Stimulated activated CD4-positive, alpha-beta T cell treated with anti-CD3 and anti-CD28 coated beads, Interleukin-15, amount 100 ng/mL, for 1 hour (primary cell): ENCODE data around the gene SEBOX.
"Not testable (repeated sequence)": the region's sequence is repeated elsewhere in the genome, so short reads cannot be mapped to it uniquely, and the experiment has no call there.

Source experiments
- DNase-seq, 2 donors: peaks; one replicate each; pipeline ENCODE4 v3.0.0-alpha.2; 2020; ENCODE audit warnings: low read depth in 1 of 2, low spot score in 1 of 2

The SEBOX gene

DNA sequence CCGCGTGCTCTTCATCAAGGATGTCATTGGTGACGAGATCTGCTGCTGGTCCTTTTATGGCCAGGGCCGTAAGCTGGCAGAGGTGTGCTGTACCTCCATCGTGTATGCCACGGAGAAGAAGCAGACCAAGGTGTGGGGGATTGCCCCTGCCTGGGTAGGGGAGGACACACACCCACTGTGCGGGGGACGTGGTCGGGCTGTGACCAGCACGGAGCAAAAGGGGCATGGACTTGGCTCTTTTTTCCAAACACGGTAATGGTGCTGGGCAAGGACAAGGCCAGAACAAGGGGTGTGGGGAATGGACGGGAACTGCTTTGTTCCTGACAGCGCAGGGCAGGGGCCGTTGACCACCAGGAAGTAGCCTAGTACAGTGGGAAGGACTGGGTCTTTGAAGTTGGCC lies 22.7 kb downstream of the SEBOX start:
- DNase-seq: no peak

GRCh38 chr17:28341516-28341915 lies 23.5 kb downstream of the SEBOX start:
- DNase-seq: no peak

DNA sequence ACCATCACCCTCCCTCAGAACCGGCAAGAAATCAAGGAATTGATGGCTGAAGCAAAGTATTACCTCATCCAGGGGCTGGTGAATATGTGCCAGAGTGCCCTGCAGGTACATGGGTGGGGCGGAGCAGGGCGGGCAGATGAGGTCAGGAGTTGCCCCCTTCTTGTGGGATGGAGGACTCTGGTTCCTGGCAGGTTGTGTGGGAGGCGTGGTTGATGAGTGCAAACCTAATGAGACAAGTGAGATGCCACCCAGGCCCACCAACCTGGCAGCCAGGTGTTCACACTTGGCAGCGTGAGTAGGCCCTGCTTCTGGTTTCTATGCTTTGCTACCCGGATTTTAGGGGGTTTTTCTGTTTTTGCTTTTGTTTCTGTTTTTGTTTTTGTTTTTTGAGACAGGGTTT lies 24.6 kb downstream of the SEBOX start:
- no peak for DNase-seq

DNA sequence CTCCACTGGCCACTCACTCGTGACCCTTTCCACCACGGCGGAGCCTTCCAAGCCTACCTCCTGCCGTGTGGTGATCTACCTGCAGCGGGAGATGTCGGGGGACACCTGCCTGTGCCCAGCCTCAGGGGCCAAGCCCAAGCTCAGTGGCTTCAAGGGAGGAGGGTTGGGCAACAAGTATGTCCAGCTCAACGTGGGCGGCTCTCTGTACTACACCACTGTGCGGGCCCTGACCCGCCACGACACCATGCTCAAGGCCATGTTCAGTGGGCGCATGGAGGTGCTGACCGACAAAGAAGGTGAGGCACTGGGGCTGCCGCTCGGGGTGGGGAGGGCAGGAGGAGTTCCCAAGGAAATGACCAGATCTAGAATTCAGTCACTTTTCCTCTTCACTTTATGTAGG lies 25.6 kb downstream of the SEBOX start:
- no peak for DNase-seq

DNA sequence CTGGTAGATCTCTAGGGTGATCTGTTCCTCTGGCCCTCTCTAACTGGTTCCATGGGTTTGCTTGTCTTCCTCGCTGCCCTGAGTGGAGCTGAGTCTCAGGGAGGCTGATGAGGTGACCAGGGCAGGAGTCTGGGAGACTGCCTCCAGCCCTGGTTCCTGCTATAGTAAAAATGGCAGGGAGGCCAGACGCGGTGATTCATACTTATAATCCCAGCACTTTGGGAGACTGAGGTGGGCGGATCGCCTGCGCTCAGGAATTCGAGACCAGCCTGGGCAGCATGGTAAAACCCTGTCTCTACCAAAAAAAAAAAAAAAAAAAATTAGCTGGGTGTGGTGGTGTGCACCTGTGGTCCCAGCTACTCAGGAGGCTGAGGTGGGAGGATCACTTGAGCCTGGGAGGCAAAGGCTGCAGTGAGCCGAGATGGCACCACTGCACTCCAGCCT lies 26.2 kb downstream of the SEBOX start:
- not testable (repeated sequence) for DNase-seq

GRCh38 chr17:28338056-28338768 lies 26.8 kb downstream of the SEBOX start:
- DNase-seq: no peak

GRCh38 chr17:28335959-28336871 lies 28.8 kb downstream of the SEBOX start:
- no peak for DNase-seq

DNA sequence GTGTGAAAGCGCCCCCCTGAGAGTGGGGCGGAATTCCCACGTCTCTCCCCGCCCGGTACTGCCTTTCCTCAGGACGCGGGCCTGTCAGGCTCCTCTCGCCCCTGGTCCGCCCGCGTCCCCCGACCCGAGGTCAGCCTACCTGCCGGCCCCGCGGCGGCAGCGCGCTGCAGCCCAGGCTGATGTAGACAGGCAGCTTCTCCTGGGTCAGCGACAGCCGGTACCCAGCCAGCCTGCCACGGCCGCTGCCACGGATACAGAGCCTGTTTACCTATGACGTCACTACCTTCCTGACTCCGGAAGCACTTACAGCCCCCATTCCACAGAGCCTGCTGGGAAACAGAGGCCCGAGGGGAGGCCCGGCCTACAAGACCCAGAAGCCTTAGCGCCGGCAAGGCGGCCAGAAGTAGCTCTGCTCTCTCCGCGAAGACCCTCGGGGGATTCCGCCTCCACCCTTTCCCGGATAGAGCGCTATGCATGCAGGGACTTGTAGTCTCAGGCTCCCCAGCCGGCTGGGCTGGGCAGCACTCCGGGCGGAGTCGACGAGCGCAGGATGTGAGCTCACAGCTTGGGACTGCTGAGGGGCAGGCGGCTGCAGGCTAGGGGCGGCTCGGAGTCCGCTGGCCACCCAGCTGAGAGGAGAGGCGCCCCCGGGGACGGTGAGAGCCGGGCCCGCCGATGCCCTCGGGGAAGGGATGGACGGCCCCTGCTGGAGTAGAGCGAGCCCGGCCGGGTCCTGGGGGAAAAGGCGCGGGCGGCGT lies 29.6 kb downstream of the SEBOX start, which contains the start of the genes IFT20 and TNFAIP1:
IFT20 (minus strand) TSS at position 272 of the 758 bp plus-strand sequence. CDS start 3,487 bp downstream, outside the sequence.
TNFAIP1 (plus strand) TSS at position 561 of the 758 bp plus-strand sequence. CDS start 3,761 bp downstream, outside the sequence.
- peak; percentile 88 to 94 for DNase-seq

DNA sequence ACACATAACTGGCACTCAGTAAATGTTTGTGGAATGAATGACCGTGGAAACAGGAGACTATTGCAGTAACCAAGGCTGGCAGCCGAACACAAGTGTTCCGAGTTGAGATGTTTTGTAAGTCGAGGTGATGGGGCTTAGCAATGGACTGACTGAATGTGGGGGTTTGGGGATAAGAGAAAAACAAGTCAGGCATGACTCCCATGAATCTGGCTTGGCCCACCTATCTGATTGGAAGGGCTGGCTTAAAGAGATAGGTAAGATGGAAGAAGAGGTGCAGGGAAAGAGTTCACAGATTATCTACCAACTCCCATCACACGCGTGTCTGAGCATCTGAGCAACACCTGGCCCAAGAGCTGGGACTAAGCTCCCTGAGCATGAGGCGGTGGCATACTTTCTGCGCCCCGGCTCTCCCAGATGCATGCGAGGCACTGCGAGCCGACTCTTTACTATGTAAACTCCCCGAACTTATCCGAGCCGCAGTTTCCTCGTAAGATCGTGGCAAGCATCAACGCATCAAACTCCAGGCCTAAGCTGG lies 30.3 kb downstream of the SEBOX start:
- DNase-seq: no peak

- no peak for DNase-seq
Measured at GRCh38 chr17:28334171-28334570, 30.8 kb downstream of the SEBOX start.

- DNase-seq: no peak
Measured at GRCh38 chr17:28333083-28333746, 31.8 kb downstream of the SEBOX start.

DNA sequence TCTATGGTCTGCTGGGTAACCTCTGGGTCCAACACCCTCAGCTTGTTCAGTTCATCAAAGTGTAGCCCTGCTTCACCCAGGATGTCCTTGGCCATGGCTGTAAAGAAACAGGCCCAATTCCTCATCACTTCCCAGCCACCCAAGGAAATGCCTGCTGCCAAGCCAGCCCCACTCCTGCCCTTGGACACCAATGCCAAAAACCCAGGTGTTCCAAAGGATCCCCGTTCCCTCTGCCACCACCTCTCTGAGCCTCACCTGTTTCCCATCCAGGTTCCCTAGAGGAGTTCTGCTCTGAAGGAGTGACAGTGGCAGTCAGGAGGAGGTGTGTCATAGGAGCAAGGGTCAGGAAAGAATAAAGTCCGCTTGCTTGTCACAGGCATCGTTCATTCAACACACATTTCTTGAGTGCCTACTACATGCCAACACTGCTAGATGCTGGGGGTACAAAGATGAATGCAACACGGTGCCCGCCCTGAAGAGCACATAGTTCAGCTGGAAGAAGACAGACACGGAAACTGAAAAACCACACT lies 33.0 kb downstream of the SEBOX start:
- DNase-seq: no peak

- no peak for DNase-seq
Measured at GRCh38 chr17:28330671-28331070, 34.3 kb downstream of the SEBOX start.

DNA sequence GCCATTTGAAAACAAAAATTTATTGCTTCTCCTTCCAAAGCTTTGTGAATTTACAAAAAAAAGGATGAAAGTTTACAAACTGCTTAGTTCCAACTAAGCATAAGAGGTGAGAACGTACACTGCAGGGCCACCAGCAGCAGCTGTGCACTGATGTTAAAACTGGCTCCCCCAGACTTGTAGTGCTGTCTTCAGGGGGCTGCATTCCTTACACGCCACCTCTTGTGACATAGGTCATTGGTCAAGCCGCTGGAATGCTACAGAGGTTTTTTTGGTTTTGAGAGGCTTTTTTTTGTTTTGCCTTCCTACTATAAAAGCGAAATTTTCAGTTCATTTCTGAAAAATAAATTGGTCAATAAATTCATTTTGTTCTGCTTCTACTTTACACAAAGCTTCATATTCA lies 36.7 kb downstream of the SEBOX start:
- DNase-seq: no peak

- DNase-seq: no peak
Measured at GRCh38 chr17:28327709-28328108, 37.3 kb downstream of the SEBOX start.

DNA sequence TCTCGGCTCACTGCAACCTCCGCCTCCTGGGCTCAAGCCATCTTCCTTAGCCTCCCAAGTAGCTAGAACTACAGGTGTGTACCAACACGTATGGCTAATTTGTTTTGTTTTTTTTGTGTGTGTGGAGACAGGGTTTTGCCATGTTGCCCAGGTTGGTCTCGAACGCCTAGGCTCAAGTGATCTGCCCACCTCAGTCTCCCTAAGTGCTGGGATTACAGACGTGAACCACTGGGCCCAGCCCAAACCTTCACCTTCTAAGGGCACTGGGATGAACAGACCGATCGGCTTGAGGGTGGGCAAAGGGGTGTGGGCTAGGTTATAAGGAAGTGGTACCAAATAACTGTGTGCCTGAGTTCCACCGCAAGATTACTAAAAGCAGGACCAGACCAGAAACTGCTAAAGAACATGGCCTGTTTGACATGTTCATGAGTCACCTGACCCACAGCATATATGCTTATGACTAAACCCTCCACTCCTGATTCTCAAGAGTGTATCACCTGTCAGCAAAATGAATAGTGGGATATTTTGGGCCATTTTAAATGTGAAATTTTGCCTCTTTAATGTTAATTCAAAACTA lies 37.9 kb downstream of the SEBOX start:
- no peak for DNase-seq

DNA sequence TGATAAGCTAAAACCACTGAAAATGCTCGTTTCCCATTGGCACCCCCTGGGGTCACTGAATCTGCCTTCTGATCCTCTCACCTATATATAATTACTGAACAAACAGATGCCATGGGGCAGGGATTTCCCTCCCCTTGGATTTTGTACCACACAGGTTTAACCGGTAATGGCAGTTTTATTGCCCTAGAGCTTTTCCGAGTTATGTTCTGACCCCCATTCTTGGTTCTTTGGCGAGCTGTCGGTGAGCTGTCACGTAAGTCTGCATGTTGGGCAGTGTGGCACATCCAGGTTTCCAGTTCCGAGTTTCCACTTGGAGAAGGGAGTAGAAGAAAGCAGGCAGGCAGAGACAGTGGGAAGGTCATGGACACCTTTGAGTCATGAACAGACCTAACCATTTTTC lies 38.9 kb downstream of the SEBOX start:
- no peak for DNase-seq

GRCh38 chr17:28325211-28325610 lies 39.8 kb downstream of the SEBOX start:
- no peak for DNase-seq

- DNase-seq: no peak
Measured at GRCh38 chr17:28324781-28325180, 40.2 kb downstream of the SEBOX start.

DNA sequence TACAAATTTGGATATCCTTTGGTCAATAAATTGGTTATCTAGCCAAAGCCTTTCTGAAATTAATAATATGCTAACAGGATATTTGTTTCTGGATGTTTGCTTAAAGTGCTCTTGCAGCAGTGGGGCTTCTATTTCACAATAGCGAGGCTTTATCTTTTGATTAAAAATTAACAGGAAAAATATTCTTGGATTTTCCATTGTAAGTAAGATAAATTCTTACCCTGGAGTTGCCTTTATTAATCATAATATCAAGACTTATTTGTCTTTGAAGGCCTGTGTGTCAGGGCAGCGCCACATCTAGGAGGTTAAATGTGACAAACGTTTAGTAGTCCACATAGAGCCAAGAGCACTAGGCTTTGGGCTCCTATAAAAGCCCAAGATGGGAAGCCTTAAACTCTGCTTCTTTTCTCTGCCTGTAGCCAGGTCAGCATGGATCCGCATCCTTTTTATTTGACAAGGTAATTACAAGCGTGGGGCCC lies 40.7 kb downstream of the SEBOX start:
- DNase-seq: no peak
